HepG2 (cell line): ENCODE data around the gene ZMYND8. TPM values are rescaled to one million over a fixed set of nuclear protein-coding genes. Genes with fewer than 3 reads are reported as not detected.

Experiments
- ATAC-seq: fragments of 200-7000 bp; cut with Tn5 transposase; 3 replicates; pipeline ENCODE4 v1.9.1; 2020; ENCODE audit warnings: mild to moderate bottlenecking, moderate library complexity
- BruUV-seq: library from RNA; stranded (reverse); fragments of 400-500 nt; replicated peaks from 2 replicates; lab custom pipeline; 2021; lab: Mats Ljungman, UMichigan
- CTCF ChIA-PET: fragments of 300-600 bp; formaldehyde crosslinking; extraction: SDS; loops from one replicate; lab custom pipeline; 2021; ENCODE audit warnings: low total read pairs, inconsistent platforms, low intra/inter-chr PET ratio; lab: Yijun Ruan, JAX
- POLR2A ChIA-PET: fragments of 350-600 bp; sonication (Branson Sonifier 250); formaldehyde crosslinking; loops from one replicate; lab custom pipeline; 2020; ENCODE audit warnings: antibody characterized with exemption, inconsistent platforms; lab: Yijun Ruan, JAX
- DNase-seq: peaks from one replicate; pipeline ENCODE4 v3.0.0-alpha.2; 2015; ENCODE audit warnings: low spot score
- FAIRE-seq: peaks from 3 replicates; lab custom pipeline; 2011; peaks lifted over from hg19 to GRCh38; lab: Jason Lieb, UNC
- H2AFZ ChIP-seq: one replicate; pipeline ENCODE4 v1.6.1; 2011; ENCODE audit warnings: low read length, inconsistent platforms
- H3K27ac ChIP-seq: fragments of 300-600 bp; 3 replicates; pipeline ENCODE4 v1.8.0; 2011; ENCODE audit warnings: mixed run types, mild to moderate bottlenecking, mixed read lengths, low read length, inconsistent platforms; ENCODE audit not compliant: insufficient read depth; ENCODE audit errors: extremely low read length
- H3K27me3 ChIP-seq, 2 experiments: fragments of 200-600 bp in 1 of 2; 2 replicates in 1 of 2; 3 replicates in 1 of 2; pipeline versions ENCODE4 v1.6.0 to v1.8.0; 2011; ENCODE audit warnings: low read length in 2 of 2, mild to moderate bottlenecking in 2 of 2, moderate library complexity in 2 of 2, inconsistent platforms in 1 of 2; ENCODE audit not compliant: insufficient read depth in 2 of 2, control insufficient read depth in 1 of 2
- H3K36me3 ChIP-seq, 2 experiments: fragments of 200-600 bp in 1 of 2; replicated peaks in 1 of 2; 2 replicates in 1 of 2; 3 replicates in 1 of 2; pipeline versions ENCODE4 v1.5.1 to v1.8.0; 2011; ENCODE audit warnings: low read length in 2 of 2, inconsistent platforms in 1 of 2; ENCODE audit not compliant: insufficient read depth in 2 of 2, control insufficient read depth in 1 of 2
- H3K4me1 ChIP-seq: 2 replicates; pipeline ENCODE4 v1.5.1; 2012; ENCODE audit warnings: low read length, inconsistent platforms; ENCODE audit not compliant: insufficient read depth
- H3K4me2 ChIP-seq: 2 replicates; pipeline ENCODE4 v1.6.0; 2011; ENCODE audit warnings: low read depth, low read length, inconsistent platforms
- H3K4me3 ChIP-seq, 3 experiments: fragments of 200-600 bp in 1 of 3; sonication (generic), shearing (Covaris generic) in 1 of 3; replicated peaks in 1 of 3; 2 replicates each; pipeline ENCODE4 v1.5.1; 2011 to 2016; ENCODE audit warnings: low read length in 3 of 3, inconsistent platforms in 2 of 3, low read depth in 2 of 3, mild to moderate bottlenecking in 2 of 3, control low read depth in 1 of 3, mixed read lengths in 1 of 3; ENCODE audit not compliant: insufficient read depth in 1 of 3
- H3K79me2 ChIP-seq: one replicate; pipeline ENCODE4 v1.6.1; 2011; ENCODE audit warnings: low read length, inconsistent platforms; ENCODE audit not compliant: insufficient read depth
- H3K9ac ChIP-seq: 2 replicates; pipeline ENCODE4 v1.6.0; 2011; ENCODE audit warnings: mild to moderate bottlenecking, low read depth, low read length, inconsistent platforms; ENCODE audit not compliant: insufficient read depth
- H3K9me3 ChIP-seq: 2 replicates; pipeline ENCODE4 v1.5.1; 2012; ENCODE audit warnings: mild to moderate bottlenecking, low read length
- H4K20me1 ChIP-seq: 2 replicates; pipeline ENCODE4 v1.6.0; 2011; ENCODE audit warnings: inconsistent platforms, mild to moderate bottlenecking, low read length, moderate library complexity; ENCODE audit not compliant: insufficient read depth
- DNMT1 ChIP-seq: sonication (generic); formaldehyde crosslinking; IDR thresholded peaks from 2 replicates; pipeline ENCODE4 v1.5.1; 2020; ENCODE audit warnings: mild to moderate bottlenecking, missing genetic modification reagents
- GPBP1L1 ChIP-seq: sonication (generic); formaldehyde crosslinking; IDR thresholded peaks from 2 replicates; pipeline ENCODE4 v1.5.0; 2020; ENCODE audit warnings: mild to moderate bottlenecking, missing genetic modification reagents
- JUND ChIP-seq: sonication (generic); formaldehyde crosslinking; IDR thresholded peaks from 2 replicates; pipeline ENCODE4 v1.8.0; 2022; ENCODE audit warnings: mild to moderate bottlenecking, missing genetic modification reagents
- KDM1A ChIP-seq: IDR thresholded peaks from 2 replicates; pipeline ENCODE4 v1.6.1; 2016; ENCODE audit warnings: missing compliant biosample characterization
- MTF1 ChIP-seq: sonication (generic); formaldehyde crosslinking; IDR thresholded peaks from 2 replicates; pipeline ENCODE4 v1.5.0; 2020; ENCODE audit warnings: missing genetic modification reagents
- POGK ChIP-seq: sonication (generic); formaldehyde crosslinking; conservative IDR thresholded peaks from 2 replicates; pipeline ENCODE4 v1.8.0; 2022; ENCODE audit warnings: mild to moderate bottlenecking, moderate library complexity, missing genetic modification reagents
- RORA ChIP-seq: sonication (generic); formaldehyde crosslinking; IDR thresholded peaks from 2 replicates; pipeline ENCODE4 v1.5.0; 2020; ENCODE audit warnings: mild to moderate bottlenecking, missing genetic modification reagents, moderate library complexity
- RXRA ChIP-seq: sonication (generic); formaldehyde crosslinking; IDR thresholded peaks from 2 replicates; pipeline ENCODE4 v1.5.1; 2020; ENCODE audit warnings: missing genetic modification reagents
- SETDB1 ChIP-seq: sonication (generic); formaldehyde crosslinking; IDR thresholded peaks from 2 replicates; pipeline ENCODE4 v1.5.1; 2020; ENCODE audit warnings: missing genetic modification reagents, mild to moderate bottlenecking, borderline replicate concordance
- SP140L ChIP-seq: sonication (generic); formaldehyde crosslinking; IDR thresholded peaks from 2 replicates; pipeline ENCODE4 v1.4.0; 2020; ENCODE audit warnings: missing genetic modification reagents, borderline replicate concordance
- TAF15 ChIP-seq: fragments of 200-400 bp; formaldehyde crosslinking; IDR thresholded peaks from one replicate; pipeline ENCODE4 v1.6.1; 2018; ENCODE audit warnings: mild to moderate bottlenecking, low read depth, low read length; ENCODE audit not compliant: poor library complexity, severe bottlenecking
- TBP ChIP-seq: sonication (generic); formaldehyde crosslinking; IDR thresholded peaks from 2 replicates; pipeline ENCODE4 v1.5.0; 2020; ENCODE audit warnings: missing genetic modification reagents
- ZNF101 ChIP-seq: sonication (generic); formaldehyde crosslinking; IDR thresholded peaks from 2 replicates; pipeline ENCODE4 v1.4.0; 2020; ENCODE audit warnings: mild to moderate bottlenecking, low read depth, missing genetic modification reagents, borderline replicate concordance
- ZSCAN21 ChIP-seq: sonication (generic); formaldehyde crosslinking; IDR thresholded peaks from 2 replicates; pipeline ENCODE4 v1.8.0; 2022; ENCODE audit warnings: mild to moderate bottlenecking, missing genetic modification reagents, moderate library complexity, borderline replicate concordance
- WGBS: methylation state at CpG from one replicate; pipeline ENCODE4 v1.1.6; 2017; ENCODE audit warnings: low lambda C conversion rate; 5-methylcytosine and 5-hydroxymethylcytosine counted together
- in situ Hi-C: cut with HindIII; loops from 2 replicates; pipeline ENCODE4 v1.10.0; 2017; ENCODE audit warnings: low pct_unique_long_range_greater_than_20kb; ENCODE audit not compliant: extremely low pct_ligation_motif_present
- intact Hi-C: fragments of 100-400 bp; cut with micrococcal nuclease; formaldehyde crosslinking; loops from one replicate; pipeline ENCODE4 v1.10.0; 2022; ENCODE audit not compliant: unreplicated experiment
- polyA plus RNA-seq, 8 experiments: library from polyadenylated mRNA; depleted of rRNA in 3 of 8; stranded (reverse) in 7 of 8; unstranded in 1 of 8; fragments of >200 nt; fragmentation: Illumina TruSeq in 4 of 8; extraction: Trizol in 4 of 8; gene quantifications; 2 replicates each; pipeline versions ENCODE4 v1.2.1 to v1.2.3, GENCODE V29; 2011 to 2016; ENCODE audit warnings: low read depth in 4 of 8, missing spikeins in 1 of 8, mixed read lengths in 1 of 8; ENCODE audit not compliant: insufficient read depth in 1 of 8
- total RNA-seq, 5 experiments: library from RNA; depleted of rRNA; stranded (reverse); fragments of >200 nt; fragmentation: Illumina TruSeq; extraction: Trizol; gene quantifications; 2 replicates each; pipeline ENCODE4 v1.2.3, GENCODE V29; 2016; ENCODE audit warnings: low read depth in 1 of 5

ZMYND8 gene
- total and polyA plus RNA-seq, 2 of the 13 experiments (the other 11 are each of a cell fraction or from before 2014, with no cell fraction given), result 53.9 to 84.7 TPM

DNA sequence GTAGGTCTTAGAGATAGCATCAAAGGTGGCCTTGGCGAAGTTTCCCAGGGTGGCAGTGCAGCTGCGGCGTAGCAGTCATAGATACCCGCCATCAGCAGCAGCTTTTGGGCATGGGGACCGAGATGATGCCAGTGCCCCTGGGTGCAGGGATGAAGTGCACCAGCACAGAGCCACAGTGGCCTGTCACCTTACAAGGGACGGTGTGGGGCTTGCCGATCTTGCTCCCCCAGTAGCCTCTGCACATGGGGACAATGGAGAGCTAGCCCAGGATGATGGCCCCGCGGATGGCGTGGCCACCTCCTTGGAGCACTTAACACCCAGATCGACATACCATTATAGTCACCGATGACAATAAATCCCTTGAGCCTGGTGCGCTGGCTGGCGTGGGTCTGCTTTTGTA lies 195.5 kb downstream of the ZMYND8 start (continued):
- TF ChIP-seq TBP (CRISPR knock-in tag) (no peak), KDM1A (no peak), SETDB1 (no peak), POGK (CRISPR knock-in tag) (no peak), ZSCAN21 (no peak), DNMT1 (CRISPR knock-in tag) (no peak), GPBP1L1 (CRISPR knock-in tag) (no peak), RORA (CRISPR knock-in tag) (no peak)

DNA sequence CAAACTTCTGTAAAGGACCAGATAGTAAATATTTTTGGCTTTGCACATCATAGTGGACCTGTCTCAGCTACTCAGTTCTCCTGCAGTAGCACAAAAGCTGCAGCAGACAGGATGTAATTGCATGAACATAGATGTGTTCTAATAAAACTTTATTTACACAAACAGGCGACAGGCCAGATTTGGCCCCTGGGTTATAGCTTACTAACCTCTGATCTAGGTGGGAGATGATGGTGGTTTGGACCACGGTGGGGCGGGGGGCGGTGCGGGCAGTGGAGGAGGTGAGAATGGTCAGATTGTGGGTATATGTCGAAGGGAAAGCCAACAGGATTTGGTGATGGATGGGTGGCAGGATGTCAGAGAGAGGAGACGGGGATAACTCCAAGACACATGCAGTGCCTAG lies 196.3 kb downstream of the ZMYND8 start:
- H4K20me1 ChIP-seq, result no peaks in the 10 kb centered on the region
- no peak overlapping the region for H3K27ac ChIP-seq
- no peak overlapping the region for H3K4me2 ChIP-seq
- no peak overlapping the region for H3K9ac ChIP-seq
- H3K27me3 ChIP-seq, result peaks cover 2 to 5% of the 10 kb centered on the region in 2 experiments; a peak in 2 of 5 replicates
- peaks cover 10% of the 10 kb centered on the region for H3K4me1 ChIP-seq
- POLR2A ChIA-PET, result no interaction called here
- H3K79me2 ChIP-seq, result no peaks in the 10 kb centered on the region
- FAIRE-seq, result no peak
- no peaks in the 10 kb centered on the region for H3K36me3 ChIP-seq
- WGBS, result 43% methylated on average over 7 of the region's 7 CpGs
- H2AFZ ChIP-seq, result no peak overlapping the region
- no TSS peak for BruUV-seq
- CTCF ChIA-PET, result no interaction called here
- H3K4me3 ChIP-seq, result no peak overlapping the region
- ATAC-seq, result no peak
- no peak for DNase-seq
- in situ Hi-C loops (no loop called here), intact Hi-C loops (no loop called here)
- H3K9me3 ChIP-seq, result no peaks in the 10 kb centered on the region
- TF ChIP-seq TAF15 (no peak), JUND (CRISPR knock-in tag) (no peak), SP140L (CRISPR knock-in tag) (no peak), RXRA (no peak), ZNF101 (CRISPR knock-in tag) (no peak), MTF1 (CRISPR knock-in tag) (no peak)
